ENCODE measurements around the gene KANSL1. TPM values are rescaled to one million over a fixed set of nuclear protein-coding genes. Genes with fewer than 3 reads are reported as not detected.
"Not testable (repeated sequence)": the region's sequence is repeated elsewhere in the genome, so short reads cannot be mapped to it uniquely, and the experiment has no call there.

Gene KANSL1
- total RNA-seq, 2 donors from 2014 or later: 83.6 to 170 TPM

- Mint-ChIP-seq H3K4me3 (no peak overlapping the region), H3K27ac (no peak overlapping the region), H3K4me1 (peaks cover 80% of the 10 kb centered on the region), H3K36me3 (ENCODE audit: low read depth) (peaks cover 39% of the 10 kb centered on the region), H3K27me3 (no peaks in the 10 kb centered on the region), H3K9me3 (no peaks in the 10 kb centered on the region)
- ATAC-seq (replicated peaks): no peak
These were observed 67.4 kb downstream of the KANSL1 start for GRCh38 chr17:46125831-46126230.

DNA sequence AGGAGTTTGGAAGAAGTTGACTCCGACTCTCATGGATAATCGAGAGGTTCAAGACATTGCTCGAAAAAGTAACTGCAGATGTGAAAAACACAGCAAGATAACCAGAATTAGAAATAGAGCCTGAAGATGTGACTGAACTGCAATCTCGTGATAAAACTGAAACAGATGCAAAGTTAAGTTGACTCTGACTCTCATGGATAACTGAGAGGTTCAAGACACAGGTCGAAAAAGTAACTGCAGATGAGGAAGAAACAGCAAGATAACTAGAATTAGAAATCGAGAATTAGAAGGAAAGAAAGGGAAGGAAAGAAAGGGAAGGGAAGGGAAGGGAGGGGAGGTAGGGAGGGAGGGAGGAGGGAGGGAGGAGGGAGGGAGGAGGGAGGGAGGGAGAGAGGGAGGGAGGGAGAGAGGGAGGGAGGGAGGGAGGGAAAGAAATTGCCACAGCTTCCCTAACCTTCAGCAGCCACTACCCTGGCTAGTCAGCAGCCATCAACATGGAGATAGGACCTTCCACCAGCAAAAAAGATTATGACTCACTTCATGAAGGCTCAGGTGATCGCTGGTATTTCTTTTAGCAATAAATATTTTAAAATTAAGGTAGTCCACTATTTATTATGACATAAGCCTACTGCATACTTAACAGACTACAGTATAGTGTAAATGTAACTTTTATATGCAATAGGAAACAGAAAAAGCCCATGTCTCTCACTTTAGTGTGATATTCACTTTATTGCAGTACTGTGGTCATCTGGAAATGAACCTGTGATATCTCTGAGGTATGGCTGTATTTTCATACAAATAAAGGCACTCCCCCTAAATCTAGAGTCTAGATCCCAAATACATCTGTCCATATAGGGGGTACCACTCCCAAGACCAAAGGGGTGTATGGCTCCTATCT, 68.3 kb downstream of the KANSL1 start:
- H3K27ac Mint-ChIP-seq: no peak overlapping the region
- H3K27me3 Mint-ChIP-seq: no peaks in the 10 kb centered on the region
- H3K36me3 Mint-ChIP-seq (ENCODE audit: low read depth): peaks cover 43% of the 10 kb centered on the region
- no peak overlapping the region for H3K4me3 Mint-ChIP-seq
- no peaks in the 10 kb centered on the region for H3K9me3 Mint-ChIP-seq
- peaks cover 79% of the 10 kb centered on the region for H3K4me1 Mint-ChIP-seq
- ATAC-seq (replicated peaks): no peak

DNA sequence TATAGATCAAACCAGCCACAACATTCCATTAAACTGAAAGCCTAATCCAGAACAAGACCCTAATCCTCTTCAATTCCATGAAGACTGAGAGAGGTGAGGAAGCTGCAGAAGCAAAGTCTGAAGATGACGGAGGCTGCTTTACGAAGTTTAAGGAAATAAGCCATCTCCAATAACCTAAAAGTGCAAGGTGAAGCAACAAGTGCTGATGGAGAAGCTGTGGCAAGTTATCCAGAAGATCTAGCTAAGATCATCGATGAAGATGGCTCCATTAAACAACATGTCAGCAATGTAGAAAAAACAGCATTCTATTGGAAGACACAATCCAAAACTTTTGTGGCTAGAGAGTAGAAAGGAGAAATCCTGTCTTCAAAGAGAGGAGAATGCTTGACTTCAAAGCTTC, 69.6 kb downstream of the KANSL1 start:
- no peak overlapping the region for H3K4me3 Mint-ChIP-seq
- H3K27ac Mint-ChIP-seq: no peak overlapping the region
- no peak for ATAC-seq (replicated peaks)
- peaks cover 41% of the 10 kb centered on the region for H3K36me3 Mint-ChIP-seq (ENCODE audit: low read depth)
- peaks cover 4% of the 10 kb centered on the region for H3K9me3 Mint-ChIP-seq
- H3K27me3 Mint-ChIP-seq: no peaks in the 10 kb centered on the region
- peaks cover 79% of the 10 kb centered on the region for H3K4me1 Mint-ChIP-seq

GRCh38 chr17:46122486-46122871, 70.8 kb downstream of the KANSL1 start:
- peaks cover 75% of the 10 kb centered on the region for H3K4me1 Mint-ChIP-seq
- peak; percentile 44 for ATAC-seq (replicated peaks)

GRCh38 chr17:46121841-46122485, 71.3 kb downstream of the KANSL1 start:
- Mint-ChIP-seq H3K4me1 (peaks cover 77% of the 10 kb centered on the region), H3K27me3 (no peaks in the 10 kb centered on the region), H3K4me3 (peak overlapping the region; percentile 72), H3K36me3 (ENCODE audit: low read depth) (peaks cover 30% of the 10 kb centered on the region), H3K27ac (peak overlapping the region; percentile 65), H3K9me3 (peaks cover 4% of the 10 kb centered on the region)
- peak; percentile 75 for ATAC-seq (replicated peaks)

More at GRCh38 chr17:46122486-46122871, 70.8 kb downstream of the KANSL1 start:
- Mint-ChIP-seq H3K36me3 (ENCODE audit: low read depth) (peaks cover 32% of the 10 kb centered on the region), H3K27ac (peak overlapping the region; percentile 65), H3K27me3 (no peaks in the 10 kb centered on the region), H3K9me3 (peaks cover 4% of the 10 kb centered on the region), H3K4me3 (peak overlapping the region; percentile 72)

DNA sequence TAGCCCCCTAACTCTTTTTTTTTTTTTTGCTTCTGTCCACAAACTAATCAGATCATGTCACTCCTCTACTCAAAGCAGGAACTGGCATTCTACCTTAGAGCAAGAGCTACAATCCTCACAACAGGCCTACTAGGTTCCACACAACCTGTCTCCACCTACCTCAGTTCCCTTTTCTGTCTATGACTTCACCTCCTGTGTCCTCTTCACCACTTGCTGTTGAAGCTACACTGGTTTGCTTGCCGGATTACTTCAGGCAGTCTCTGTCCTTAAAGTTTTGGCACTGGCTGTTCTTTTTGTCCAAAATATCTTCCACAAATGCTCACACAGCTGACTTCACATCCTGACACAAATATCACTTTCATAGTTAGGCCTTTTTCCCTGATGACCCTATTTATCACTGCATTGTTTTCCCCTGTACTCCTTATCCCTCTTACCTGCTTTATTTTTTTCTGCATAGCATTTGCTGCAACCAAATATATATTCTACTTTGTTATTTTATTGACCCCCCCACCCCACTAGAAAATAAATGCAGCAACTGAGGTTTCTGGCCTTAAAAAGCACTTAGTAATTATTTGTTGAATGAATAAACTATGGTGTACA, 72.0 kb downstream of the KANSL1 start:
- Mint-ChIP-seq H3K36me3 (ENCODE audit: low read depth) (peaks cover 25% of the 10 kb centered on the region), H3K4me3 (peak overlapping the region; percentile 72), H3K4me1 (peaks cover 72% of the 10 kb centered on the region), H3K27me3 (no peaks in the 10 kb centered on the region), H3K9me3 (peaks cover 4% of the 10 kb centered on the region), H3K27ac (peak overlapping the region; percentile 65)
- ATAC-seq (replicated peaks): peak; percentile 25

- Mint-ChIP-seq H3K9me3 (peaks cover 4% of the 10 kb centered on the region), H3K27me3 (no peaks in the 10 kb centered on the region), H3K4me3 (peak overlapping the region; percentile 72), H3K4me1 (peaks cover 70% of the 10 kb centered on the region), H3K27ac (no peak overlapping the region), H3K36me3 (ENCODE audit: low read depth) (peaks cover 22% of the 10 kb centered on the region)
- ATAC-seq (replicated peaks): no peak
These were observed 72.7 kb downstream of the KANSL1 start for GRCh38 chr17:46120537-46120936.

DNA sequence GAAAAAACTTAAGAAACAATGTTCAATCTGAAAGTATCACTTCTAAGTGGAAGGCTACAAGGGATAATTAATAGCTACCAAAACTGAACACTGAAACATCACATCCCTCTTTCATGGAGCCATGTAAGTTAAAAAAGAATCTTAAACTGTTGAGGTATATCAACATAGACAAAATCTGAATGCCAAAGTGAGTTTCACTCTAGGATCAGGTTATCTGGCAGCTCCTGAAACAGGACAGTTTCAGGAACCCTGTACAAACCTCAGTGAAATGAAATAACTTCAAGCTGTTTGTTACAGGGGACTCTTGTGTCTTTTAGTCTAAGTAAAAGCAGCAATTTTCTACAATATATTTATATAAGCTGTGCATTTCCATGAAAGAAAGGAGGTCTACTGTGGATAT, 73.2 kb downstream of the KANSL1 start:
- Mint-ChIP-seq H3K36me3 (ENCODE audit: low read depth) (peaks cover 27% of the 10 kb centered on the region), H3K9me3 (peaks cover 4% of the 10 kb centered on the region), H3K27ac (peak overlapping the region; percentile 26), H3K27me3 (no peaks in the 10 kb centered on the region), H3K4me1 (peaks cover 72% of the 10 kb centered on the region), H3K4me3 (peak overlapping the region; percentile 5)
- ATAC-seq (replicated peaks): no peak

DNA sequence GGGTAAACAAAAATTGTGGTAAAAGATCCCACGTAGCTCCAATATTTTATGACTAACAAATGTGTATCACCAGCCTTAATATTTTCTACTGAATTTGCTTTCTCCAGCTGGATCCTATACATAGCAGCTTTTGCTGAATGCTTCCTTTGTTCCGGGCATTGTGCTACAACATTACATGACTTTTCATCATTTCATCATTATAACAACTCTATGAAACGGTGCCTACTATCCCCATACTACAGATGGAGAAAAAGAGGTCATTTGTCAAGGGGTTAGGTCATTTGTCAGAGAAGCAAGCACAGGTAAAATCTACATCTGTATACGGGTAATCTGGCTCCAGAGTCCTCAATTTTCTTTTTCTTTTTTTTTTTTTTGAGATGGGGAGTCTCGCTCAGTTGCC, 74.3 kb downstream of the KANSL1 start:
- ATAC-seq (replicated peaks): no peak
- peaks cover 67% of the 10 kb centered on the region for H3K4me1 Mint-ChIP-seq
- H3K4me3 Mint-ChIP-seq: no peak overlapping the region
- no peak overlapping the region for H3K27ac Mint-ChIP-seq
- H3K27me3 Mint-ChIP-seq: no peaks in the 10 kb centered on the region
- peaks cover 29% of the 10 kb centered on the region for H3K36me3 Mint-ChIP-seq (ENCODE audit: low read depth)
- peaks cover 4% of the 10 kb centered on the region for H3K9me3 Mint-ChIP-seq

- H3K27ac Mint-ChIP-seq: no peak overlapping the region
- peaks cover 4% of the 10 kb centered on the region for H3K9me3 Mint-ChIP-seq
- no peaks in the 10 kb centered on the region for H3K27me3 Mint-ChIP-seq
- H3K36me3 Mint-ChIP-seq (ENCODE audit: low read depth): peaks cover 29% of the 10 kb centered on the region
- no peak for ATAC-seq (replicated peaks)
- H3K4me3 Mint-ChIP-seq: no peak overlapping the region
- peaks cover 71% of the 10 kb centered on the region for H3K4me1 Mint-ChIP-seq
These were observed 75.2 kb downstream of the KANSL1 start for GRCh38 chr17:46117850-46118696.

- Mint-ChIP-seq H3K9me3 (peaks cover 4% of the 10 kb centered on the region), H3K27me3 (no peaks in the 10 kb centered on the region), H3K4me1 (peaks cover 64% of the 10 kb centered on the region), H3K36me3 (ENCODE audit: low read depth) (peaks cover 29% of the 10 kb centered on the region), H3K4me3 (no peak overlapping the region), H3K27ac (no peak overlapping the region)
- ATAC-seq (replicated peaks): no peak
These were observed 76.1 kb downstream of the KANSL1 start for GRCh38 chr17:46117117-46117516.

DNA sequence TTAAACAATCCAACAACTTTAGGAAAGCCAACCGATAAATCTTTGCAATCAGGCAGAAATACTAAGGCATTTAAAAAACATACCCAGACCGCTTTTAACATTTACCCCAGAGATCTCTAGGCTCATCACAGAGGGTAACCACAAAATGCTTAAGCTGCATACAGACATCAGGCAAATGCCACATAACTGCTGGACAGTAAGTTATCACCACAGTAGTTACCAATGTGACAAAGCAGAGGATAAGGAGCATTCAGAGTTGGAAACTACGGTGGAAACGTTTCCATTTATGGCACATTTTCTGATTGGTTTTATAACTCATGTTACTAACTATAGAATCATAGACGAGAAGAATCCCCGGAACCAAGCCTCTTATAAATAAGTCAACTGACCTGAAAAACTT, 77.5 kb downstream of the KANSL1 start:
- Mint-ChIP-seq H3K27me3 (no peaks in the 10 kb centered on the region), H3K9me3 (peaks cover 4% of the 10 kb centered on the region), H3K4me1 (peaks cover 60% of the 10 kb centered on the region), H3K4me3 (no peak overlapping the region), H3K27ac (no peak overlapping the region), H3K36me3 (ENCODE audit: low read depth) (peaks cover 19% of the 10 kb centered on the region)
- peak; percentile 24 for ATAC-seq (replicated peaks)

DNA sequence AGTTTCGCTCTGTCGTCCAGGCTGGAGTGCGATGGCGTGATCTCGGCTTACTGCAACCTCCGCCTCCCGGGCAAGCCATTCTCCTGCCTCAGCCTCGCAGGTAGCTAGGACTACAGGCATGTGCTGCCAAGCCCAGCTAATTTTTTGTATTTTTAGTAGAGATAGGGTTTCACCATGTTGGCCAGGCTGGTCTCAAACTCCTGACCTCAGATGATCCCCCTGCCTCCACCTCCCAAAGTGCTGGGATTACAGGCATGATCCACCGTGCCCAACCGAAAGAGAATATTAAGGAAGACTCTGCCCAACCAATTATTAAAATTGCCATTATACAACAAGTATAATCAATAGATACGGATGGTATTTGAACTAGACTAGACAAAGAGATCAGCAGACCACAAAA, 82.0 kb downstream of the KANSL1 start:
- H3K27me3 Mint-ChIP-seq; H3K36me3 Mint-ChIP-seq (ENCODE audit: low read depth); H3K9me3 Mint-ChIP-seq; H3K27ac Mint-ChIP-seq; H3K4me3 Mint-ChIP-seq; ATAC-seq (replicated peaks): not testable (repeated sequence)
- peaks cover 62% of the 10 kb centered on the region for H3K4me1 Mint-ChIP-seq

DNA sequence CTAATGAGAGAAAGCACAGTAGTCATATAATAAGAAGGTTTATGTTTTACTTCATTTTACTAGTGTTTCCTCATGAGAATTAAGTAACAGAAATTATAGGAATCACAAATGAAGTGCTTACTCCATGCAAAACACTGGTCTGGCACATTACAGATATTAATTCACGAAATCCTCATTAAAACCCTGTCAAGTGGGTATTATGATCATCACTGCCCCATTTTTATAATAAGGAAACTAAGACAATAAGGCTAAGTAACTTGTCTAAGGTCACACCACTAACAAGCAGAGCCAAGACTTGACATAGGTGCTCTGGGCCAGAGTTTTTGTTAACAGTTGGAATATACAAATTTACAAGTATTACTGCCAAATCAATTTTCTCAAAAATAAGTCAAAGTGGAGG, 83.0 kb downstream of the KANSL1 start:
- Mint-ChIP-seq H3K9me3 (no peaks in the 10 kb centered on the region), H3K27ac (no peak overlapping the region), H3K4me3 (no peak overlapping the region), H3K4me1 (peaks cover 55% of the 10 kb centered on the region), H3K27me3 (no peaks in the 10 kb centered on the region), H3K36me3 (ENCODE audit: low read depth) (peaks cover 4% of the 10 kb centered on the region)
- no peak for ATAC-seq (replicated peaks)
